Esophagus muscularis mucosa (tissue), 4 donors: Measurements from ENCODE around the gene TXNIP. TPM values are rescaled to one million over a fixed set of nuclear protein-coding genes. Genes with fewer than 3 reads are reported as not detected.
"Not testable (repeated sequence)": the region's sequence is repeated elsewhere in the genome, so short reads cannot be mapped to it uniquely, and the experiment has no call there.

Experiments used
- DNase-seq: peaks from one replicate; pipeline ENCODE4 v3.0.0-alpha.2; 2017; ENCODE audit errors: extremely low spot score
- H3K27ac ChIP-seq, 4 donors: fragments of 200-600 bp; sonication (generic); replicated peaks in 1 of 4; 1 replicate in 3 of 4; 2 replicates in 1 of 4; pipeline ENCODE4 v1.5.1; 2016 to 2019; ENCODE audit warnings: mild to moderate bottlenecking in 1 of 4
- H3K27me3 ChIP-seq, 4 donors: fragments of 200-600 bp; sonication (generic); one replicate each; pipeline versions ENCODE4 v1.5.1 to v1.6.0; 2016 to 2019
- H3K36me3 ChIP-seq, 4 donors: fragments of 200-600 bp; sonication (generic); one replicate each; pipeline ENCODE4 v1.5.1; 2016 to 2019
- H3K4me1 ChIP-seq, 4 donors: fragments of 200-600 bp; sonication (generic); one replicate each; pipeline ENCODE4 v1.5.1; 2016 to 2019
- H3K4me3 ChIP-seq, 4 donors: fragments of 200-600 bp; sonication (generic); 1 replicate in 2 of 4; 2 replicates in 2 of 4; pipeline ENCODE4 v1.5.1; 2016 to 2019; ENCODE audit warnings: mild to moderate bottlenecking in 4 of 4, moderate library complexity in 1 of 4
- H3K9me3 ChIP-seq, 4 donors: fragments of 200-600 bp; sonication (generic); 1 replicate in 3 of 4; 2 replicates in 1 of 4; pipeline ENCODE4 v1.5.1; 2016 to 2019
- CTCF ChIP-seq, 3 experiments: fragments of 200-600 bp in 2 of 3; fragments of 450-650 bp in 1 of 3; sonication (generic) in 2 of 3; IDR thresholded peaks; one replicate each; pipeline ENCODE4 v1.5.1; 2017 to 2019; ENCODE audit warnings: antibody characterized with exemption in 3 of 3, mild to moderate bottlenecking in 2 of 3, moderate library complexity in 1 of 3
- EP300 ChIP-seq: sonication (generic); formaldehyde crosslinking; IDR thresholded peaks from one replicate; pipeline ENCODE4 v1.6.1; 2017; ENCODE audit warnings: antibody characterized with exemption
- POLR2A ChIP-seq: fragments of 450-650 bp; IDR thresholded peaks from one replicate; pipeline ENCODE4 v1.6.1; 2017; ENCODE audit warnings: antibody characterized with exemption, moderate library complexity, mild to moderate bottlenecking, low read depth
- POLR2AphosphoS5 ChIP-seq, 2 donors: sonication (generic); formaldehyde crosslinking; IDR thresholded peaks; one replicate each; pipeline ENCODE4 v1.6.1; 2017; ENCODE audit warnings: antibody characterized with exemption in 2 of 2
- WGBS: methylation state at CpG from one replicate; pipeline ENCODE4 v1.1.5; 2018; 5-methylcytosine and 5-hydroxymethylcytosine counted together
- intact Hi-C: fragments of 100-400 bp; cut with DNase I; formaldehyde crosslinking; loops from one replicate; pipeline ENCODE4 v1.15.1; 2023
- total RNA-seq, 4 donors: library from RNA; depleted of rRNA; stranded (reverse); fragments of >200 nt; gene quantifications; one replicate each; pipeline versions ENCODE4 v1.1.0 to v1.2.1, GENCODE V29; 2016

The TXNIP gene
- total RNA-seq, 4 donors from 2014 or later: 1,186 to 4,171 (median 2,482) TPM

GRCh38 chr1:146035048-146035423 is 38.7 kb upstream of the TXNIP start:
- intact Hi-C loops: no loop called here
- no peaks in the 10 kb centered on the region for H3K36me3 ChIP-seq
- WGBS: 27% methylated on average over 6 of the region's 6 CpGs
- peak overlapping the region; percentile 19 to 72 (median 50) for H3K4me3 ChIP-seq
- no peaks in the 10 kb centered on the region for H3K9me3 ChIP-seq
- H3K4me1 ChIP-seq: peaks cover 11 to 33% (median 24%) of the 10 kb centered on the region in 4 donors
- peak overlapping the region; percentile 39 to 94 (median 79) for H3K27ac ChIP-seq
- H3K27me3 ChIP-seq: no peaks in the 10 kb centered on the region
- no peak for DNase-seq
- TF ChIP-seq CTCF (IDR thresholded peaks at IDR 0.05) (no peak), POLR2A (no peak), POLR2AphosphoS5 (IDR thresholded peaks at IDR 0.05) (no peak), EP300 (no peak)

GRCh38 chr1:146032631-146033219 is 36.3 kb upstream of the TXNIP start:
- intact Hi-C loops: no loop called here
- TF ChIP-seq CTCF (IDR thresholded peaks at IDR 0.05) (peak; percentile 38 to 56 (median 44)), EP300 (no peak), POLR2AphosphoS5 (IDR thresholded peaks at IDR 0.05) (no peak), POLR2A (no peak)
- Histone ChIP-seq H3K9me3 (no peaks in the 10 kb centered on the region), H3K27me3 (no peaks in the 10 kb centered on the region), H3K27ac (no peak overlapping the region), H3K4me3 (no peak overlapping the region), H3K4me1 (peaks cover 11 to 27% (median 21%) of the 10 kb centered on the region in 4 donors), H3K36me3 (no peaks in the 10 kb centered on the region)
- DNase-seq: no peak
- 58% methylated on average over 6 of the region's 6 CpGs for WGBS

GRCh38 chr1:146031476-146031875 is 35.1 kb upstream of the TXNIP start:
- intact Hi-C loops: no loop called here
- Histone ChIP-seq H3K4me1 (peaks cover 7 to 20% (median 14%) of the 10 kb centered on the region in 4 donors), H3K27me3 (no peaks in the 10 kb centered on the region), H3K9me3 (no peaks in the 10 kb centered on the region), H3K36me3 (no peaks in the 10 kb centered on the region), H3K27ac (no peak overlapping the region), H3K4me3 (no peak overlapping the region)
- no peak for TF ChIP-seq EP300
- no peak for TF ChIP-seq POLR2AphosphoS5 (IDR thresholded peaks at IDR 0.05)
- no peak for TF ChIP-seq CTCF (IDR thresholded peaks at IDR 0.05)
- no peak for TF ChIP-seq POLR2A
- no peak for DNase-seq

- no peak overlapping the region for H3K4me3 ChIP-seq
- no peak for DNase-seq
- H3K27ac ChIP-seq: no peak overlapping the region
- TF ChIP-seq CTCF (IDR thresholded peaks at IDR 0.05) (no peak), POLR2A (no peak), POLR2AphosphoS5 (IDR thresholded peaks at IDR 0.05) (no peak), EP300 (no peak)
- no peaks in the 10 kb centered on the region for H3K36me3 ChIP-seq
- intact Hi-C loops: no loop called here
- H3K27me3 ChIP-seq: no peaks in the 10 kb centered on the region
- peaks cover 0 to 14% (median 5%) of the 10 kb centered on the region in 4 donors for H3K4me1 ChIP-seq
- no peaks in the 10 kb centered on the region for H3K9me3 ChIP-seq
Observed at GRCh38 chr1:146029117-146029516, 32.7 kb upstream of the TXNIP start.

GRCh38 chr1:146026650-146027049 is 30.3 kb upstream of the TXNIP start:
- H3K9me3 ChIP-seq, H3K36me3 ChIP-seq, H3K27ac ChIP-seq, H3K4me3 ChIP-seq, H3K4me1 ChIP-seq, H3K27me3 ChIP-seq, intact Hi-C loops, DNase-seq: not testable (repeated sequence)
- 85% methylated on average over 1 of the region's 1 CpG for whole genome bisulfite sequencing

GRCh38 chr1:146025787-146026495 is 29.6 kb upstream of the TXNIP start:
- H3K9me3 ChIP-seq, H3K27ac ChIP-seq, H3K4me1 ChIP-seq, DNase-seq, H3K4me3 ChIP-seq, H3K36me3 ChIP-seq, intact Hi-C loops: not testable (repeated sequence)
- H3K27me3 ChIP-seq: peaks cover 0 to 16% (median 6%) of the 10 kb centered on the region in 4 donors
- WGBS: 82% methylated on average over 2 of the region's 2 CpGs
